Fibroblast of upper back skin (primary cell): ENCODE results near the gene AGBL1.

Experiments
- DNase-seq: peaks from one replicate; pipeline ENCODE4 v3.0.0-alpha.2; 2013

AGBL1 gene

DNA sequence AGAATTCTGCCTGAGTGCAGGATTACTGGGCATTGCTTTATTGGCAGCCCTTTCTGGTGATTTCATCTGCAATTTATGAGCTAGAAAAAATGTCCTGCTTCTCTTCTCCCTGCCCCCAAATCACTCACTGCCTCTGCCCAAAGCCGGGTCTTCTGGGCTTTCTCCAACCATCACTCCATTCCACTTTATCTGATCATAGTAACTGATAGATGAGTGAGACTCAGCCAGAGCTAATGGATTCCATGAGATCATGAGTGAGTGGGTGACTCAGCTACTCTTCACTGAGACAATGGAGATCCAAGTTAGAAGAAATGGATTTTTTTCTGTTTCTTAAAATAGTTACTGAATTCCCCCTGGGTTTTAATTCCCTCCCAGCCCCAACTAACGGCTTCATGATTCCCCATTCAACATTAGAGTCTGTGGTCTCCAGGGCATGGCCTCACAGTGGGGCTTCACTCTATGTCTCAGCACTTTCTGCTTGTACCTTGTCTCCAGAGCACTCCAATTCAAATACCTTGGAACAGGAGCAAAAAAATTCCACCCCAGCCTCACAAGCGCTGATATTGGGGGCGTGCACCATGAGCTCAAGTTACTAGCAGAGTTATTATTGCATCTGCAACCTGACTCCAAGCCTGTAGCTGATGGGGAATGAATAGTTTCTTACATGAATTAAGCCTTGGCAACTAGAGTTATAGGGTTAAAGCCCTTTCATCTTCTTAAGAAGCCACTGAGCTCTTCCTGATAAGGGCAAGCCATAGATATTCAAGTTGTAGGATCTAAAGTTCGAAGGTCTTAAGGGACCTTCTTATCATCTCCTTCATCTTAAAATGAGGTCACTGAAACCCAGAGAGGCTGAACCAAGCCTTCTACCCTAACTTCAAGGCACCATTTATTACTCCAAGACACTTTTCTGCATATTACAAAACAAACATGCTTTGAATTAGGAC lies 85.9 kb downstream of the AGBL1 start:
- peak; percentile 85 for DNase-seq

- DNase-seq: no peak
Observed at GRCh38 chr15:86167841-86168240, 88.2 kb downstream of the AGBL1 start.

DNA sequence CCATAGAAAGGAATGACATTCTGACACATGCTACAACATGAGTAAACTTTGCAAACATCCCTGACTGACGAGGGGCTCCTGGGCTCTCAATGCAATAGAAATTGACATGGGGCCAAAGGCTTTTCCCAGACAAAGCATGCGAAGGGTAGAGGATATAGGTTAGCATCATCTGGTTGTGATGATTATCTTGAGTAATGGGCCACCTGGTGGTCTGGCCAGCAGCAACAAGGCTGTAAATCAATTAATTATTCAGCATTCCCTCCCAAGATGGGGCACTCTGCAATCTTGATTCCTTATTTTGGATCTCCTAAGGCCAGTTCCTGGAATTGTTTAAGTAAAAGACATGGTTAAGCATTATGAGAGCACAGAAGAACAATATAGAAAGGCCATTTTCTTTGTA lies 99.2 kb downstream of the AGBL1 start:
- peak; percentile 41 for DNase-seq

DNA sequence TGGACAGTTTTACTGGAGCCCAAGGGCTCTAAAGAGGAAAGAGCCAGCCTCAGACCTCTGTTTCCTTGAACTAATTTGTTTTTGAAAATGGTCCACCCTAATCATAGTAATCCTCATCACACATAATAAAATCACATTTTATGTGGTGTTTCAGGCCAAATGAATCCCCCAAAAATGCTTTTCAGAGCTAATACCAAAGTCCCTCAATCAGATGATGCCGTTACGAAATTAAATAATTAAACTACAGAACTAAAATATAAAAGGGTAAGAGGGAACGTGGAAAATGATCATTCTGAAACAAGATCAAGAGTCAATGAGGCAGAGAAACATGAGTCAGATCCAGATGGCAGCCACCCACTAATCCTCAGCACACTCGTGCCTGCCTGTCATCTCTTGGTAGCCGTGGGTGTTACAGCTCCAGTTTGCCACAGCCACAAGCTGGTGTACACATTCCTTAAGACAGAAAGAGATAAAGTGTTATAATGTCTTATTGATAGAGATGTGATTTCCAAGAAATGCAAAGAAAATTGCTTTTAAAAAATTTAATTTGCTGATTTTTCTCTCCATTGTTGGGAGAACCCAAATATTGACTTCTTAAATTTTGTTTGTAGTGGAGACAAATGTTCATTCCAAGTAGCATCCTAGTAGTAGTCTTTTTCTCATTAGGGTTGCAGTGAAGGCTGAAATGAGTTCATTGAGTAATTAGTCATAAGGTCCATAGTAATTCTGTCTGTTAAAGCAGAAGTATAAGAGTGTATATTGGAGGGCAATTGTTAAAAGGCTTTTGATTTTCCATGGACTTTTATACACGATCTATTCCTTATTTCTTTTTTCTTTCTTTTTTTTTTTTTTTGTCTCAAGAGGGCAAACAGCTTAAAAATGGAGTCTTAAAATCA lies 104.2 kb downstream of the AGBL1 start:
- no peak for DNase-seq

DNA sequence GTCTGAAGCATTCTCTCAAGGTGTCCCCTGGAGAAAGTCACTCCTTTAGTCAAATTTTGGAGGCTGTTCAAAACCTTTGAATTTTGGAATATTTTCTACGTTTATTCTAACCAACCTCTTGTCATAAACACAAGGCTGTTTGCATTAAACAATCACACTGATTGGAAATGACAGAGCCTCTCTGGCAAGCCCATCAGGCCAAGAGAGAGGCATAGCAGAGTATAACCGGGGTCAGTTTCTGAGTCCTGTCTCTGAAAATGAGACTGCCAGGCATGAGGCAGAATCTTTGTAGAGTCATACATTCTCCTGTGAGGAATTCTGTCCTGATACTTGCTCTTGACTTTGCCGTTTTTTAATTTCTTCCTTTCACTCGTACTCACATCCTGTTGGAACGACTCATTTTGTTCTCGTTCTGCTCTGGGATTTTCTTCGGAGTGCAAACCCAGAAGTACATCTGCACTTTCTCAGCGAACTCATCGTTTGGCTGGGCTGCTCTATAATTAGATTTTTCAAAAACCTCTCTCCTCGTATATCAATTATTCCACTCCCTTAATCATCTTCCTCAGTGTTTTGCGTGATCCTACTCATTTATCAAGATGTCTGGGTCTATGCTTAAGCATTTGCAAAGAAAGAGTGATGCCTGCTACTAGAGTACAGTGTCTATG lies 114.2 kb downstream of the AGBL1 start:
- DNase-seq: no peak

DNA sequence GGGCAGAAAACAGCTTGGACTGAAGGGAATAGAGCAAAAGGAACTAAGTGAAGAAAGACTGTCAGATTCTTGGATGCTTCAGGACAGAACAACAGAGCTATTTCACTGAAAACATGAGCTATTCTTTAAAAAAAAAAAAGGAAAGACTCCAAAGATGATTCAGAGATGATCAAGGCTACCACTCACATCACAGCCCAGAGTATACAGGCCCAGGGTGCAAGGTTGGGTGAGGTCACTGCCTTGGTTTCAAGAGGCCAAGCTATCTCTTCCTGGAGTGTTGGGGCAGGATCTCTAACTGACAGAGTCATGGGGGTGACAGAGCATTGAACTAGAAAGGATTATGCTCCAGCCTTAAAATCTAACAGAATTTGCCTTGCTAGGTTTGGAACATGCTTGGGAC lies 118.1 kb downstream of the AGBL1 start:
- no peak for DNase-seq

- no peak for DNase-seq
Observed at GRCh38 chr15:86199467-86200145, 119.9 kb downstream of the AGBL1 start.

- no peak for DNase-seq
Observed at GRCh38 chr15:86201313-86202008, 121.8 kb downstream of the AGBL1 start.

DNA sequence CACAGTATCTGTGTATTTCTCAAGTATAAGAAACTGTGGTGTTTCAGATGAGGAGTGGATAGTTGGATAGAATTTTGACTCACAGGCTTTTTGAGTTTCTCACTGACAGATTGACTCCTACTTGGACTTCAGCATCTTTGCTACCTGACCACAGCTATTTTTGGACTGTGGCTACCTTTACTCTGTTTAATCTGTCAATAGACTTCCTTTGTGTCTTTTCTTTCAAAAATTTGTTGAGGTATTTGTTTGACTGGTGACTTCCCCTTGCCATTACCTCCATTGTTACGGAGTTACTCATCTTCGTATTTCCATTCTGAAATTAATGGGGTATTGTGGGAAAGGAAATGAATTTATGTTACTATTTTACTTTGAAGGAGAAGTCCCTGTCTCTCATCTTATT lies 123.8 kb downstream of the AGBL1 start:
- DNase-seq: no peak

- DNase-seq: no peak
Observed at GRCh38 chr15:86205096-86205495, 125.4 kb downstream of the AGBL1 start.

- DNase-seq: no peak
Observed at GRCh38 chr15:86213420-86213819, 133.7 kb downstream of the AGBL1 start.

DNA sequence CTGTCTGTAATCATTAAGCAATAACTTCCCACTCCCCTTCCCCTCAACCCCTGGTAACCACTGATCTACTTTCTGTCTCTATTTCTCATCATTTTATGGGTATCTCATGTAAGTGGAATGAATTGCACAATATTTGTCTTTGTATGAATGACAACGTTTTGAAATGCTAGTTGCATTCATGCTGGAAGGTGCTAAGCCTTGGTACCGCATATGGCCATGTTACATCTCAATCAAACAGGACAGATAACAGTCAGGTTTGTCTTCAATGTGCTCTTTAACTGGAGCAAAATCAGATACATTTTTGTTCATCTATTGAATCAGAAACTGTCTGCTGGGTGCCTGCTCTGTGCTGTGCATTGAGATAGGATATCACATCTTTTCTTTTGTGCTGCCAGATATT lies 134.2 kb downstream of the AGBL1 start:
- DNase-seq: no peak

DNA sequence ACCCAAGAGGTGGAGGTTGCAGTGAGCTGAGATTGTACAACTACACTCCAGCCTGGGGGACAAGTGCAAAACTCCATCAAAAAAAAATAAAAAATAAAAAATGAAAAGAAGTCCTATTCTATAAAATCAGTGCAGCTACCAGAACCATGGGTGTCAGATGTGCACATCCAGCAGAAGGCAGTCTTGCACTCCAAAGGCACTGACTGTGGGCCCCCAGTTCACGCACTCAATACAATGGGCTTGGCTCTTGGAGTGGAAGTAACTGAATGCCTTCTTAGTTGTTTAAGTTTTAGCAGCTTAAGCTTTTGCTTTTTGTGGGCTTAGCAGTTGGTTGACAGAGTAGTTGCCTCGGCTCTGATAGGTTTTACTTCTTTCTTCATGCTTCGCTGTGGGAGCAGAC lies 141.4 kb downstream of the AGBL1 start:
- no peak for DNase-seq

DNA sequence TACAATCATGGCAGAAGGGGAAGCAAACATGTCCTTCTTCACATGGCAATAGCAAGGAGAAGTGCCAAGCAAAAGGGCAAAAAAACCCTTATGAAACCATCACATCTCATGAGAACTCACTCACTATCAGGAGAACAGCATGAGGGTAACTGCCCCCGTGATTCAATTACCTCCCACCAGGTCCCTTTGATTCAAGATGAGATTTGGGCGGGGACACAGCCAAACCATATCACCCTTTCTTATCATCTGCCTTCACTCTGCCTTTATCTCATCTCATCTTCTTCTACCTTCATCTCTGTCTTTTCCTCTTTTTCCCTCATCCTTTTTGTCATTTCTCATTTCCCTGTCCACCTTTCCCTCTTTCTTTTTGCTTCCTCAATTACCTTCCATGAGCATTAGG lies 149.6 kb downstream of the AGBL1 start:
- no peak for DNase-seq

- DNase-seq: no peak
Observed at GRCh38 chr15:86229936-86230335, 150.3 kb downstream of the AGBL1 start.

- DNase-seq: peak; percentile 22
Observed at GRCh38 chr15:86231864-86232721, 152.4 kb downstream of the AGBL1 start.

GRCh38 chr15:86235667-86236066 lies 156.0 kb downstream of the AGBL1 start:
- DNase-seq: no peak

DNA sequence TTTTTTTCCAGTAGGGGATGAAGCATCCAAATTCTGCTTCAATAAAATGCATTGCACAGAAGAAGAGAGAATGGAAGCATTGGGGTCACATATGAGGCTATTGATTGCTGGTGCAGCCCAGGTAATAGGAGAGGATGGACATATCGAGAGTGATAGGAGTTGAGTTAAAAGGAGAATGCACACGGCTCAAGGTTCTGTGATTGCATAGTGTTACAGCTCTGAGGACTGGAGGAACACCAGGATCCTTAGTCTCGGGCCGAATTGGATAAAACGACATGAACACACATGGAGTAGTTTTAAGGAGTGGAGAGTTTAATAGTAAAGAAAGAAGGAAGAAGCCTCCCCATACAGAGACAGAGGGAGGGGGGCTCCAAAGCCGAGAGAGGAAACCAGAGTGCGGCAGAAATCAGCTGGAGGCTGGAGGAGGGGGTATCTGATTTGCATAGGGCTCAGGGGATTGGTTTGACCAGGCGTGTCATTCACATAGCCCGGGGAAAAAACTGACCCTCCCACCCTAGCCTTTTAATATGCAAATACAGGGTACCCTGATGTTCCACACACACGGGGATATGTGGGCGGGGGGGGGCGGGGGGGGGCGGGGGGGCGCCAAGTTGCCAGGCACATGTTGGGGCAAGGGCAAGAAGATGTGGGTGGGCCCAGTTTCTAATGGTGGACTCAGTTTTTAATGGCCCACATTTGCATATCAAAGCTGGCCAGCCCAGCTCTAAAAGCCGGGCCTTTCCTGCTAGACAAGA lies 156.9 kb downstream of the AGBL1 start:
- DNase-seq: no peak

GRCh38 chr15:86237111-86237500 lies 157.4 kb downstream of the AGBL1 start:
- DNase-seq: no peak

GRCh38 chr15:86247249-86247955 lies 167.7 kb downstream of the AGBL1 start:
- DNase-seq: no peak
